SK-N-MC (cell line): ENCODE measurements around the gene ZNF574.

Source experiments
- EZH2 ChIP-seq: fragments of 200-600 bp; sonication (generic); IDR thresholded peaks from one replicate; pipeline ENCODE4 v1.6.1; 2017; ENCODE audit warnings: antibody characterized with exemption
- POLR2AphosphoS5 ChIP-seq: IDR thresholded peaks from 2 replicates; pipeline ENCODE4 v1.6.1; 2012; ENCODE audit warnings: mild to moderate bottlenecking, low read depth, low read length, borderline replicate concordance

- no peak for TF ChIP-seq EZH2
- TF ChIP-seq POLR2AphosphoS5 = no peak
Observed at GRCh38 chr19:42079276-42079669, 3.3 kb downstream of the ZNF574 start.
